ENCODE data around the gene CRABP1.

The CRABP1 gene

DNA sequence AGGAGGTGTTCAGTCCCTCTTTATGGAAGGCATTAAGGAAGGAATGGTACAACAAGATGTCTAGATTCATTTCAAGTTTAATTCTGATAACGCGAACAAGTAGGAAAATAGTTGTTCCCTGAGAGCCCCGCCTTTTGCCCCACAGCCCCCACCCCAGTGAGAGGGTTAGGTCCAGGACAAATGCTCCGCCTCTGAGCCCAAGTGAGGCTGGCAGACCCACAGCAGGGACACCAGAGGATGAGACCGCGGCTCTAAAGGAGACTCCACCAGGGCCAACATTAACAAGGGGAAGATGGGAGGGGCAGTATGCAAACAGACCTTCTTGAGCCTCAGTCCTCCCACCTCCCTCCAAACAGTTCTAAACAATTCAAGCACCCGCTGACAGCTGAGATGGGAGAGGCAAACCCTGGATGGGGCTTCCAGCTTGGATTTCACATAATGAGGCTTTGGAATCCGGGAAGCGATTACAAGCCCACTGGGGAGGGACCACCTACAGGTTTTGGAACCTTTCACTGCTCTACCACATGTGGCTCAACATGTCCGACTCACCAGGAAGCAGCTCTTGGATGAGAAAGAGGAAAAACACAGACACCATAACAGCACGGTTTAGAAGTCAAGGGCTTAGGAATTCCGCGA lies 54.9 kb downstream of the CRABP1 start (continued):
- peak; percentile 28; the same call in 1 of the 2 replicates for TF ChIP-seq ZFP69B (tag by site-specific recombination; IDR thresholded peaks at IDR 0.05)
- TF ChIP-seq ZNF530 (tag by site-specific recombination; IDR thresholded peaks at IDR 0.05; ENCODE audit: low read depth) = no peak
- no peak for TF ChIP-seq ZNF677 (tag by site-specific recombination; IDR thresholded peaks at IDR 0.05)

DNA sequence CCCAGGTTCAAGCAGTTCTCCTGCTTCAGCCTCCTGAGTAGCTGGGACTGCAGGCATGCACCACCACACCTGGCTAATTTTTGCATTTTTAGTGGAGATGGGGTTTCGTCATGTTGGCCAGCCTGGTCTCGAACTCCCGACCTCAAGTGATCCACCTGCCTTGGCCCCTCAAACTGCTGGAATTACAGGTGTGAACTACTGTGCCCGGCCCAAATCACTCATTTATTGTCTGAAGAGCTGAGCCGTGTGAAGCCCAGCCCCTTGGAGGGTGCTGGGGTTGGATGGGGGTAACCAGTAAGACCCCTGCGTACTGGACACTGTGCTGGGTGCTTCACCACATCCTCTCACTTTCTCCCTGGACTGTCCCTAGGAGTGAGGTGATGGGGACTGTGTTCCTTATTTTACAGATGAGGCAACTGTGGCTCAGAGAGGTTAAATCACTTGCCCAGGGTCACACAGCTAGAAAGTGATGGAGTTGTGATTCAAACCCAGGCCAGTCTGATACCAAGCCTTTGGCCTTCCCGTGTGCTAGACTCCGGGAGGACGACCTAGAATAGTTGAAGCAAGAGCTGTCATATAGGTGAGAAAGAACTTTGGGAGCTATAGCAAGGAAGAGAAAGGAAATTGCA lies 56.1 kb downstream of the CRABP1 start:
- H3K4me3 ChIP-seq (ENCODE audit: low read depth, low read length) = no peak overlapping the region
- ChIA-PET CTCF (interaction anchor here (0.6 to 5.0 kb wide), 7 partner anchors 10 to 88 kb away, joined by 3 to 29 read pairs (median 4); no protein-coding TSS in a partner anchor), POLR2A (no interaction called here)
- no peak overlapping the region for H3K27ac ChIP-seq (ENCODE audit: extremely low read depth, low read depth, low read length)
- no peaks in the 10 kb centered on the region for H3K4me1 ChIP-seq (ENCODE audit: control insufficient read depth, insufficient read depth, low read length)
- TF ChIP-seq KLF9 (tag by site-specific recombination; IDR thresholded peaks at IDR 0.05; ENCODE audit: low read depth) (no peak), ZNF585B (tag by site-specific recombination; IDR thresholded peaks at IDR 0.05) (no peak), ZNF114 (tag by site-specific recombination; IDR thresholded peaks at IDR 0.05) (no peak), ZNF146 (tag by site-specific recombination; IDR thresholded peaks at IDR 0.05) (no peak), ZNF768 (tag by site-specific recombination; IDR thresholded peaks at IDR 0.05) (no peak), ZNF600 (tag by site-specific recombination; IDR thresholded peaks at IDR 0.05) (no peak), SETDB1 (IDR thresholded peaks at IDR 0.05; ENCODE audit: insufficient read length, low read length) (no peak), SCRT1 (tag by site-specific recombination; IDR thresholded peaks at IDR 0.05; ENCODE audit: borderline replicate concordance) (no peak), ZNF426 (tag by site-specific recombination; IDR thresholded peaks at IDR 0.05) (no peak)
- TF ChIP-seq, protein P1, sequence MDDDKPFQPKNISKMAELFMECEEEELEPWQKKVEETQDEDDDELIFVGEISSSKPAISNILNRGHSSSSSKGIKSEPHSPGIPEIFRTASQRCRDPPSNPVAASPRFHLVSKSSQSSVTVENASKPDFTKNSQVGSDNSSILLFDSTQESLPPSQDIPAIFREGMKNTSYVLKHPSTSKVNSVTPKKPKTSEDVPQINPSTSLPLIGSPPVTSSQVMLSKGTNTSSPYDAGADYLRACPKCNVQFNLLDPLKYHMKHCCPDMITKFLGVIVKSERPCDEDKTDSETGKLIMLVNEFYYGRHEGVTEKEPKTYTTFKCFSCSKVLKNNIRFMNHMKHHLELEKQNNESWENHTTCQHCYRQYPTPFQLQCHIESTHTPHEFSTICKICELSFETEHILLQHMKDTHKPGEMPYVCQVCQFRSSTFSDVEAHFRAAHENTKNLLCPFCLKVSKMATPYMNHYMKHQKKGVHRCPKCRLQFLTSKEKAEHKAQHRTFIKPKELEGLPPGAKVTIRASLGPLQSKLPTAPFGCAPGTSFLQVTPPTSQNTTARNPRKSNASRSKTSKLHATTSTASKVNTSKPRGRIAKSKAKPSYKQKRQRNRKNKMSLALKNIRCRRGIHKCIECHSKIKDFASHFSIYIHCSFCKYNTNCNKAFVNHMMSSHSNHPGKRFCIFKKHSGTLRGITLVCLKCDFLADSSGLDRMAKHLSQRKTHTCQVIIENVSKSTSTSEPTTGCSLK (tag by site-specific recombination; IDR thresholded peaks at IDR 0.05) = no peak
- H3K9me3 ChIP-seq (ENCODE audit: control insufficient read depth, insufficient read depth, low read depth, low read length) = no peaks in the 10 kb centered on the region
- H3K36me3 ChIP-seq (ENCODE audit: control insufficient read depth in 2 of 2, insufficient read depth in 1 of 2, low read length in 2 of 2) = no peaks in the 10 kb centered on the region

DNA sequence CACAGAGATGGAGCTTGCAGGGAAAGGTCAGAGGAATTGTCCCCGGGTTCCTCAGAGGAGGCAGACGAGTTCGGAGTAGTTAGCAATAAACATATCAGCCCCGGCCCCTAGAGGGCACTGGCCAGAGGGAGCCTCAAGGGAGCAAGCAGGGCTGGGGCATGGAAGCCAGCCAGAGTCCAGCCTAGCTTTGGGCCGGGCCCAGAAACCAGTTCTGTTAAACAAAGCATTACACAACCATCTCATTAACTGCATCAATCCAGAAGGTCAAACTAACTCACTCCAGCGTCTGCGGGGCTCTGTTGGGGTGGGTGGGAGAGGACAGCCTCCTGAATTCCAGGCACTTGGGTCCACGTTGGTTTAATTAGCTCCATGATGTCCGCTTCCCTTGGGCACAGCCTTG lies 56.8 kb downstream of the CRABP1 start:
- H3K9me3 ChIP-seq (ENCODE audit: control insufficient read depth, insufficient read depth, low read depth, low read length) = no peaks in the 10 kb centered on the region
- ChIA-PET POLR2A (no interaction called here), CTCF (interaction anchor here (0.6 to 5.0 kb wide), 7 partner anchors 9 to 89 kb away, joined by 3 to 29 read pairs (median 4); no protein-coding TSS in a partner anchor)
- no peaks in the 10 kb centered on the region for H3K4me1 ChIP-seq (ENCODE audit: control insufficient read depth, insufficient read depth, low read length)
- H3K4me3 ChIP-seq (ENCODE audit: low read depth, low read length) = no peak overlapping the region
- no peak overlapping the region for H3K27ac ChIP-seq (ENCODE audit: extremely low read depth, low read depth, low read length)
- no peaks in the 10 kb centered on the region for H3K36me3 ChIP-seq (ENCODE audit: control insufficient read depth in 2 of 2, insufficient read depth in 1 of 2, low read length in 2 of 2)
- no peak for TF ChIP-seq ZNF121 (tag by site-specific recombination; IDR thresholded peaks at IDR 0.05)
- TF ChIP-seq, protein P2, sequence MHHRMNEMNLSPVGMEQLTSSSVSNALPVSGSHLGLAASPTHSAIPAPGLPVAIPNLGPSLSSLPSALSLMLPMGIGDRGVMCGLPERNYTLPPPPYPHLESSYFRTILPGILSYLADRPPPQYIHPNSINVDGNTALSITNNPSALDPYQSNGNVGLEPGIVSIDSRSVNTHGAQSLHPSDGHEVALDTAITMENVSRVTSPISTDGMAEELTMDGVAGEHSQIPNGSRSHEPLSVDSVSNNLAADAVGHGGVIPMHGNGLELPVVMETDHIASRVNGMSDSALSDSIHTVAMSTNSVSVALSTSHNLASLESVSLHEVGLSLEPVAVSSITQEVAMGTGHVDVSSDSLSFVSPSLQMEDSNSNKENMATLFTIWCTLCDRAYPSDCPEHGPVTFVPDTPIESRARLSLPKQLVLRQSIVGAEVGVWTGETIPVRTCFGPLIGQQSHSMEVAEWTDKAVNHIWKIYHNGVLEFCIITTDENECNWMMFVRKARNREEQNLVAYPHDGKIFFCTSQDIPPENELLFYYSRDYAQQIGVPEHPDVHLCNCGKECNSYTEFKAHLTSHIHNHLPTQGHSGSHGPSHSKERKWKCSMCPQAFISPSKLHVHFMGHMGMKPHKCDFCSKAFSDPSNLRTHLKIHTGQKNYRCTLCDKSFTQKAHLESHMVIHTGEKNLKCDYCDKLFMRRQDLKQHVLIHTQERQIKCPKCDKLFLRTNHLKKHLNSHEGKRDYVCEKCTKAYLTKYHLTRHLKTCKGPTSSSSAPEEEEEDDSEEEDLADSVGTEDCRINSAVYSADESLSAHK (tag by site-specific recombination; IDR thresholded peaks at IDR 0.05) = no peak
- TF ChIP-seq, protein P3, sequence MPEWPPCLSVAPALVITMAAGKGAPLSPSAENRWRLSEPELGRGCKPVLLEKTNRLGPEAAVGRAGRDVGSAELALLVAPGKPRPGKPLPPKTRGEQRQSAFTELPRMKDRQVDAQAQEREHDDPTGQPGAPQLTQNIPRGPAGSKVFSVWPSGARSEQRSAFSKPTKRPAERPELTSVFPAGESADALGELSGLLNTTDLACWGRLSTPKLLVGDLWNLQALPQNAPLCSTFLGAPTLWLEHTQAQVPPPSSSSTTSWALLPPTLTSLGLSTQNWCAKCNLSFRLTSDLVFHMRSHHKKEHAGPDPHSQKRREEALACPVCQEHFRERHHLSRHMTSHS (tag by site-specific recombination; IDR thresholded peaks at IDR 0.05) = no peak
- TF ChIP-seq ZSCAN16 (tag by site-specific recombination; IDR thresholded peaks at IDR 0.05) = no peak
- no peak for TF ChIP-seq TCF7L2 (IDR thresholded peaks at IDR 0.05; ENCODE audit: borderline replicate concordance, low read depth, low read length)
- no peak for TF ChIP-seq ZFP41 (tag by site-specific recombination; IDR thresholded peaks at IDR 0.05; ENCODE audit: borderline replicate concordance)
- TF ChIP-seq ZNF624 (tag by site-specific recombination; IDR thresholded peaks at IDR 0.05) = no peak
- no peak for TF ChIP-seq ZSCAN23 (tag by site-specific recombination; IDR thresholded peaks at IDR 0.05)
- no peak for TF ChIP-seq ZNF561 (tag by site-specific recombination; IDR thresholded peaks at IDR 0.05; ENCODE audit: borderline replicate concordance)
- TF ChIP-seq KLF8 (tag by site-specific recombination; IDR thresholded peaks at IDR 0.05) = no peak
- TF ChIP-seq, protein P4, sequence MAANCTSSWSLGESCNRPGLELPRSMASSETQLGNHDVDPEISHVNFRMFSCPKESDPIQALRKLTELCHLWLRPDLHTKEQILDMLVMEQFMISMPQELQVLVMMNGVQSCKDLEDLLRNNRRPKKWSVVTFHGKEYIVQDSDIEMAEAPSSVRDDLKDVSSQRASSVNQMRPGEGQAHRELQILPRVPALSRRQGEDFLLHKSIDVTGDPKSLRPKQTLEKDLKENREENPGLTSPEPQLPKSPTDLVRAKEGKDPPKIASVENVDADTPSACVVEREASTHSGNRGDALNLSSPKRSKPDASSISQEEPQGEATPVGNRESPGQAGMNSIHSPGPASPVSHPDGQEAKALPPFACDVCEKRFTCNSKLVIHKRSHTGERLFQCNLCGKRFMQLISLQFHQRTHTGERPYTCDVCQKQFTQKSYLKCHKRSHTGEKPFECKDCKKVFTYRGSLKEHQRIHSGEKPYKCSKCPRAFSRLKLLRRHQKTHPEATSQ (tag by site-specific recombination; IDR thresholded peaks at IDR 0.05) = no peak
- no peak for TF ChIP-seq ZNF324 (tag by site-specific recombination; IDR thresholded peaks at IDR 0.05)

Measured in HEK293 (cell line).